ENCODE data around the gene NKAIN2. TPM values are rescaled to one million over a fixed set of nuclear protein-coding genes. Genes with fewer than 3 reads are reported as not detected.
"Not testable (repeated sequence)": the region's sequence is repeated elsewhere in the genome, so short reads cannot be mapped to it uniquely, and the experiment has no call there.

Gene NKAIN2
- total and polyA plus RNA-seq, 2 donors (not counting 3 experiments of a cell fraction or from before 2014, with no cell fraction given): 0.03 TPM; not detected in 1

- H3K4me3 ChIP-seq (replicated peaks in 1 of 3; ENCODE audit: insufficient read depth in 1 of 3, low read depth in 1 of 3, low read length in 3 of 3); DNase-seq (ENCODE audit: low read depth, low spot score); H3K9me1 ChIP-seq (replicated peaks; ENCODE audit: control insufficient read depth, extremely low read depth, insufficient read depth, low read length); H3K4me2 ChIP-seq (ENCODE audit: insufficient read depth, low read length); H3K4me1 ChIP-seq (ENCODE audit: control insufficient read depth, extremely low read depth, insufficient read depth, low read length); FAIRE-seq; BruUV-seq (replicated peaks); H3K79me2 ChIP-seq (ENCODE audit: control insufficient read depth, insufficient read depth, low read length); H3K27me3 ChIP-seq (ENCODE audit: control insufficient read depth in 2 of 2, insufficient read depth in 2 of 2, low read length in 2 of 2); H3K27ac ChIP-seq (ENCODE audit: insufficient read depth, low read depth, low read length); H3K9ac ChIP-seq (replicated peaks; ENCODE audit: extremely low read depth, insufficient read depth, low read length); CTCF ChIA-PET; intact Hi-C loops (cut with micrococcal nuclease); H4K20me1 ChIP-seq (replicated peaks; ENCODE audit: control insufficient read depth, extremely low read depth, insufficient read depth, low read length); H2AFZ ChIP-seq (ENCODE audit: low read depth, low read length); H3K9me3 ChIP-seq (replicated peaks; ENCODE audit: control insufficient read depth, insufficient read depth, low read length); dilution Hi-C loops (cut with MboI; ENCODE audit: extremely low pct_ligation_motif_present, low sequenced_read_pairs); POLR2A ChIA-PET; H3K36me3 ChIP-seq (ENCODE audit: control insufficient read depth in 2 of 2, extremely low read depth in 1 of 2, insufficient read depth in 2 of 2, low read length in 2 of 2): not testable (repeated sequence)
Measured at GRCh38 chr6:124410425-124410824, 606.8 kb downstream of the NKAIN2 start.

GRCh38 chr6:124412657-124413056 is 609.0 kb downstream of the NKAIN2 start:
- not testable (repeated sequence) for H3K4me3 ChIP-seq (replicated peaks in 1 of 3; ENCODE audit: insufficient read depth in 1 of 3, low read depth in 1 of 3, low read length in 3 of 3); H3K9me3 ChIP-seq (replicated peaks; ENCODE audit: control insufficient read depth, insufficient read depth, low read length); FAIRE-seq

More at GRCh38 chr6:124412657-124413056, 609.0 kb downstream of the NKAIN2 start:
- H2AFZ ChIP-seq (ENCODE audit: low read depth, low read length); BruUV-seq (replicated peaks); H3K9me1 ChIP-seq (replicated peaks; ENCODE audit: control insufficient read depth, extremely low read depth, insufficient read depth, low read length); H3K79me2 ChIP-seq (ENCODE audit: control insufficient read depth, insufficient read depth, low read length); H3K27ac ChIP-seq (ENCODE audit: insufficient read depth, low read depth, low read length); intact Hi-C loops (cut with micrococcal nuclease); H3K4me2 ChIP-seq (ENCODE audit: insufficient read depth, low read length); H3K36me3 ChIP-seq (ENCODE audit: control insufficient read depth in 2 of 2, extremely low read depth in 1 of 2, insufficient read depth in 2 of 2, low read length in 2 of 2); dilution Hi-C loops (cut with MboI; ENCODE audit: extremely low pct_ligation_motif_present, low sequenced_read_pairs); H4K20me1 ChIP-seq (replicated peaks; ENCODE audit: control insufficient read depth, extremely low read depth, insufficient read depth, low read length); H3K4me1 ChIP-seq (ENCODE audit: control insufficient read depth, extremely low read depth, insufficient read depth, low read length); H3K27me3 ChIP-seq (ENCODE audit: control insufficient read depth in 2 of 2, insufficient read depth in 2 of 2, low read length in 2 of 2); POLR2A ChIA-PET; CTCF ChIA-PET; H3K9ac ChIP-seq (replicated peaks; ENCODE audit: extremely low read depth, insufficient read depth, low read length); DNase-seq (ENCODE audit: low read depth, low spot score): not testable (repeated sequence)
